Ectodermal cell (in vitro differentiated cells): ENCODE data around the gene TERB1.

Experiments used
- H3K27ac ChIP-seq: 2 replicates; pipeline ENCODE4 v1.7.0; 2013; ENCODE audit warnings: mild to moderate bottlenecking, low read depth, low read length; ENCODE audit not compliant: insufficient read depth, poor library complexity, severe bottlenecking
- H3K27me3 ChIP-seq: 2 replicates; pipeline ENCODE4 v1.7.0; 2013; ENCODE audit warnings: mild to moderate bottlenecking, low read length; ENCODE audit not compliant: insufficient read depth, control insufficient read depth, poor library complexity, severe bottlenecking
- H3K36me3 ChIP-seq: one replicate; pipeline ENCODE4 v1.7.0; 2013; ENCODE audit warnings: low read length; ENCODE audit not compliant: control insufficient read depth, insufficient read depth
- H3K4me1 ChIP-seq: one replicate; pipeline ENCODE4 v1.7.0; 2013; ENCODE audit warnings: low read length; ENCODE audit not compliant: control insufficient read depth, insufficient read depth
- H3K4me3 ChIP-seq: 2 replicates; pipeline ENCODE4 v1.7.0; 2013; ENCODE audit warnings: low read depth, low read length, control low read depth; ENCODE audit not compliant: insufficient read depth
- H3K9me3 ChIP-seq: 2 replicates; pipeline ENCODE4 v1.7.0; 2013; ENCODE audit warnings: mild to moderate bottlenecking, low read length, moderate library complexity; ENCODE audit not compliant: control insufficient read depth
- WGBS, 2 experiments: methylation state at CpG; one replicate each; pipeline ENCODE4 v1.1.7; 2013; ENCODE audit warnings: missing lambda C conversion rate in 2 of 2; 5-methylcytosine and 5-hydroxymethylcytosine counted together

TERB1 gene

DNA sequence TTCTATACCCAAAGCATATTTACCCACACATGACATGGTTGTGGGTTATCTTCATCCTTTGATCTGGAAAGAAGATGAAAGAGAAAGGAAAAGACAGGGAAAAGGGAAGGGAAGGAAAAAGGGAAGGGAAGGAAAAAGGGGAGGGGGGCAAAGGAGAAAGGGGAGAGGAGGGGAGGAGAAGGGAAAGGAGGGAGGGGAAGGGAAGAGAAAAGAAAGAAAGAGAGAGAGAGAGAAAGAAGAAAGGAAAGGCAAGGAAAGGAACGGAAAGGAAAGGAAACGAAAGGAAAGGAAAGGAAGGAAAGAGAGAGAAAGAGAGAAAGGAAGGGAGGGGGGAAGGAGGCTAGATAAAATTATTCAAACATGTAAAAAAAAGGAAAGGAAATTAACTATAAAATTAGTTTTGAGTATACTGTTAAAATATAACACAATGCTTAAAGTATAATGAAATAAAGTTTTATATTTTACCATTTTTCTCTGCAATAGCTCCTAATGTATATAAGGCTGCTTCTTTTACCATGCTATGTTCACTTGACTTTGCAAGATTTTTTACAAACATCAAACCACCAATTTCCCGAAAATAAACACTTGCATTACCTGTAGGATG is 11.2 kb downstream of the TERB1 start:
- 68 to 72% methylated on average over 2 to 3 of the region's 3 CpGs for WGBS, 2 experiments
- no peaks in the 10 kb centered on the region for H3K9me3 ChIP-seq

GRCh38 chr16:66787427-66787826 is 14.0 kb downstream of the TERB1 start:
- no peaks in the 10 kb centered on the region for H3K27me3 ChIP-seq
- H3K4me1 ChIP-seq: no peaks in the 10 kb centered on the region
- no peak overlapping the region for H3K4me3 ChIP-seq
- WGBS, 2 experiments: 97 to 99% methylated on average over 2 of the region's 2 CpGs
- H3K36me3 ChIP-seq: no peaks in the 10 kb centered on the region
- H3K27ac ChIP-seq: no peak overlapping the region
- H3K9me3 ChIP-seq: no peaks in the 10 kb centered on the region

More for the DNA sequence above, 11.2 kb downstream of the TERB1 start:
- Histone ChIP-seq H3K27me3 (no peaks in the 10 kb centered on the region), H3K36me3 (no peaks in the 10 kb centered on the region), H3K4me3 (no peak overlapping the region), H3K4me1 (no peaks in the 10 kb centered on the region), H3K27ac (no peak overlapping the region)

- no peaks in the 10 kb centered on the region for H3K4me1 ChIP-seq
- no peaks in the 10 kb centered on the region for H3K9me3 ChIP-seq
- no peak overlapping the region for H3K27ac ChIP-seq
- H3K27me3 ChIP-seq: no peaks in the 10 kb centered on the region
- H3K36me3 ChIP-seq: no peaks in the 10 kb centered on the region
- H3K4me3 ChIP-seq: no peak overlapping the region
- 85 to 93% methylated on average over 3 of the region's 3 CpGs for WGBS, 2 experiments
Observed at GRCh38 chr16:66786551-66786950, 14.8 kb downstream of the TERB1 start.

DNA sequence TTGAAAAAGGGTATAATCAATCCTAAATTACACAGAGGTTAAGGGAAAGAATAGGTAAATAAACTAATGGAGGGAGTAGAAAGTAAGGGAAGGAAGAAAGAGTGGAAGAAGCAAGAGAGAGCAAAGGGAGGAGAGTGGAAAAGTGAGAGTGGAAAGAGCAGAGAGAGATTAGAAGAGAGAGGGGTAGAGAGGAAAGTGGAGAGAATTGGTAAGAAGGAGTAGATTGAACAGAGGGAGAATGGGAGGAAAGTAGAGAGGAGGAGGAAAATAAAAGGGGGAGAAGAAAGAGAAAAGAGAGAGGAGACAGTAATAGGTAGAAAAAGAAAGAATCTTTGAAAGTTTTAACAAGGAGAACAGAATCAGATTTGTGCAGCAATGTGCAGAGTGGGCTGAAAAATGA is 24.9 kb downstream of the TERB1 start:
- Histone ChIP-seq H3K36me3 (no peaks in the 10 kb centered on the region), H3K27ac (no peak overlapping the region), H3K27me3 (no peaks in the 10 kb centered on the region), H3K4me1 (no peaks in the 10 kb centered on the region), H3K9me3 (no peaks in the 10 kb centered on the region), H3K4me3 (no peak overlapping the region)

DNA sequence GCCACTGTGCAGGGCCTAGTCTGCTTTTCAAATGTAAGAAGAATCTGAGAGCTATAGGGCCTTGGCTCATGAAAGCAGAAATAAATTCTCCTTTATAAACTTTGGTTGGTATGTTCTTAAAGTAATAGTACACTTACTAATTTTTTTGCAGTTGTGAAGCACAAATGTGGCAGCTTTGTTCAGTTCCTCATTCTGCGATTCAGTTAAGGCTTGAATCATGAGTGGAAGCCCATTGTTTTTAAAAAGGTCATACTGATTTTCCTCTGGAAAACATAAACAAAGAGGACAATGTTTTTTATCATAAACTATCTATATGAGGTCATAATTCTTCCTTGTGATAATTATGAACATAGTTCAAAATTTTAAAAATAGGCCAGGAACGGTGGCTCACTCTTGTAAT is 26.4 kb downstream of the TERB1 start:
- H3K9me3 ChIP-seq: no peaks in the 10 kb centered on the region

DNA sequence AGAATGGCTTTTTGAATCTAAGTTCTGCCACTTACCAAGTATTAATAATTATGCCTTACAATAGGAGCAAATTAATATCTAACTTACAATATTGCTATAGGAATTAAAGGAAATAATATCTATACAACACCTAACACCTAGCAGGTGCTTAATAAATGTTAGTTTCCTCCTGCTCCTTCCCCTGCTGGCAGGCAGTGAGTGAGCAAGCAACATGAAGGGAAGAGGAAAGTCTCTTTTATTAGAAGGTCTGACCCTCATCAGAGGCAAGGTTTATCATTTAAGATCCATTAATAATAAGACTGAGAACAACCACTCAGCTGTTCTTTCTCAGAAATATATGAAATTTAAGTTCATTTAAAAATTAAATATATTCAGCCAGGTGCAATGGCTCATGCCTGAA is 43.3 kb downstream of the TERB1 start:
- H3K9me3 ChIP-seq: no peaks in the 10 kb centered on the region
- no peaks in the 10 kb centered on the region for H3K27me3 ChIP-seq
- no peak overlapping the region for H3K4me3 ChIP-seq
- H3K4me1 ChIP-seq: no peaks in the 10 kb centered on the region
- H3K27ac ChIP-seq: no peak overlapping the region
- H3K36me3 ChIP-seq: no peaks in the 10 kb centered on the region

More for the DNA sequence above, 26.4 kb downstream of the TERB1 start:
- Histone ChIP-seq H3K27me3 (no peaks in the 10 kb centered on the region), H3K4me1 (no peaks in the 10 kb centered on the region), H3K27ac (no peak overlapping the region), H3K4me3 (no peak overlapping the region), H3K36me3 (no peaks in the 10 kb centered on the region)
- WGBS, 2 experiments: 97 to 98% methylated on average over 2 of the region's 2 CpGs

- Histone ChIP-seq H3K27me3 (peaks cover 9% of the 10 kb centered on the region), H3K4me1 (peaks cover 8% of the 10 kb centered on the region), H3K9me3 (no peaks in the 10 kb centered on the region), H3K27ac (no peak overlapping the region), H3K4me3 (no peak overlapping the region), H3K36me3 (no peaks in the 10 kb centered on the region)
- 76 to 88% methylated on average over 2 to 3 of the region's 3 CpGs for WGBS, 2 experiments
Observed at GRCh38 chr16:66754819-66755218, 46.6 kb downstream of the TERB1 start.

DNA sequence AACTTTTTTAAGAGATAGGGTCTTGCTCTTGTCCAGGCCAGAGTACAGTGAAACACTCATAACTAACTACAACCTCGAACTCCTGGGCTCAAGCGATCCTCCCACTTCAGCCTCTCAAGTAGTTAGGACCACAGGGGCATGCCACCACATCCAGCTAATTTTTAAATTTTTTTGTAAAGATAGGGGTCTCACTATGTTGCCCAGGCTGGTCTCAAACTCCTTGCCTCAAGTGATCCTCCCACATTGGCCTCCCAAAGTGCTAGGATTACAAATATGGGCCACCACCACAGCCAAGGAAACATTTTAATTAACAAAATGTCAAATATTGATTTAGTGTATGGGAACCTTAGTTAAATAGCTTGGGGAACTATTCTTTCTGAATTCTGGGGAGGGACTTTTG is 47.2 kb downstream of the TERB1 start:
- no peak overlapping the region for H3K4me3 ChIP-seq
- WGBS, 2 experiments: 80 to 83% methylated on average over 2 of the region's 2 CpGs
- H3K9me3 ChIP-seq: no peaks in the 10 kb centered on the region
- no peaks in the 10 kb centered on the region for H3K36me3 ChIP-seq
- no peak overlapping the region for H3K27ac ChIP-seq
- peaks cover 10% of the 10 kb centered on the region for H3K4me1 ChIP-seq
- H3K27me3 ChIP-seq: peaks cover 9% of the 10 kb centered on the region

GRCh38 chr16:66752958-66753357 is 48.4 kb downstream of the TERB1 start:
- no peak overlapping the region for H3K27ac ChIP-seq

DNA sequence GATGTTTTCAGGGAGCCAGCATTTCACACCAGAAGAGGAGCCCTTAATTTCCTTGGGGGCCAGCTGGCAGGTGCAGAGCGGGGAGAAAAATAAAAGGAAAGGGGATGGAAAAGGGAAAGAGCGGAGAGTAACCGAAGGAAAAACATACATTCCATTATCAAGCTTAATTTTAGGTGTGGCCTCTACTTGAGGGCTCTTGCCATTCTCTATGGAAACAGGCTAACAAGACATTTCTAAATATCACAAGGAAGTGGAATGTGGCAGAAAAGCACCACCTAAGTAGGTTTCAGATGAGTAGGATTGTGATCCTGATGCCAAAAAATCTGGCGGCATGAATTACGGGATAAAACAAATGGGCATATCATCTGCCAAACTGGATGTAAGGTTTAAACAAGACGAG is 49.0 kb downstream of the TERB1 start:
- WGBS, 2 experiments: 76 to 78% methylated on average over 5 to 6 of the region's 6 CpGs

More at GRCh38 chr16:66752958-66753357, 48.4 kb downstream of the TERB1 start:
- Histone ChIP-seq H3K27me3 (peaks cover 9% of the 10 kb centered on the region), H3K4me3 (no peak overlapping the region), H3K36me3 (peaks cover 9% of the 10 kb centered on the region), H3K9me3 (no peaks in the 10 kb centered on the region), H3K4me1 (peaks cover 10% of the 10 kb centered on the region)
- 98 to 99% methylated on average over 2 of the region's 2 CpGs for WGBS, 2 experiments

DNA sequence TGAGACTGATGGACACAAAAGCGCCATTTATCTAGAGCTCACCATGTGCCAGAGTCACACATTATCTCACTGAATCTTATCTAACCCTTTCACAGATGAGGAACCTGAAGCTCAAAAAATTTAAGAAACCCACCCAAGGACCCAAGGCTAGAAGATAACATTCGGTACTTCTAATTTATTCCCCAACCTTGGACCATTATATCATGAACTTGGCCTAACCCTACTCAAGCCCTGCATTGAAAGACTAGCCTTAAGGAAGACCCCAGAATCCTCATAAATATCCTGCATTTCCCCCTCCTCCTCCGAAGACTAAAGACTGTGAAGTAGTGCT is 49.4 kb downstream of the TERB1 start:
- H3K4me3 ChIP-seq: peak overlapping the region; percentile 97
- H3K9me3 ChIP-seq: no peaks in the 10 kb centered on the region
- WGBS, 2 experiments: 64 to 65% methylated on average over 3 of the region's 3 CpGs
- no peak overlapping the region for H3K27ac ChIP-seq
- peaks cover 11% of the 10 kb centered on the region for H3K36me3 ChIP-seq
- H3K4me1 ChIP-seq: peaks cover 10% of the 10 kb centered on the region
- H3K27me3 ChIP-seq: peaks cover 9% of the 10 kb centered on the region

More for the DNA sequence above, 49.0 kb downstream of the TERB1 start:
- no peaks in the 10 kb centered on the region for H3K9me3 ChIP-seq
- no peak overlapping the region for H3K27ac ChIP-seq
- peaks cover 9% of the 10 kb centered on the region for H3K27me3 ChIP-seq
- H3K4me3 ChIP-seq: no peak overlapping the region
- peaks cover 10% of the 10 kb centered on the region for H3K4me1 ChIP-seq
- peaks cover 9% of the 10 kb centered on the region for H3K36me3 ChIP-seq
